H1 (cell line): Measurements from ENCODE around the gene KATNA1. TPM values are rescaled to one million over a fixed set of nuclear protein-coding genes. Genes with fewer than 3 reads are reported as not detected.

Source experiments
- CTCF ChIA-PET: fragments of 300-600 bp; sonication (Branson Sonifier 250); formaldehyde crosslinking; loops from one replicate; lab custom pipeline; 2021; ENCODE audit not compliant: partially characterized antibody; lab: Charles Lee
- POLR2A ChIA-PET: fragments of 300-600 bp; sonication (Branson Sonifier 250); formaldehyde crosslinking; loops from one replicate; lab custom pipeline; 2021; ENCODE audit warnings: inconsistent platforms; ENCODE audit not compliant: partially characterized antibody; lab: Charles Lee
- DNase-seq, 2 experiments: peaks; one replicate each; pipeline versions ENCODE4 v3.0.0 to v3.0.0-alpha.2; 2010 to 2022; ENCODE audit warnings: low spot score in 2 of 2, low read depth in 1 of 2, mixed read lengths in 1 of 2
- FAIRE-seq: peaks from 2 replicates; lab custom pipeline; 2011; peaks lifted over from hg19 to GRCh38; lab: Jason Lieb, UNC
- H2AFZ ChIP-seq: 2 replicates; pipeline ENCODE4 v1.8.1; 2012; ENCODE audit warnings: low read length, inconsistent platforms
- H2AK5ac ChIP-seq: 2 replicates; pipeline ENCODE4 v1.6.1; 2013; ENCODE audit warnings: low read depth, low read length
- H2BK120ac ChIP-seq: replicated peaks from 2 replicates; pipeline ENCODE3; 2013; ENCODE audit warnings: low read depth, low read length, inconsistent platforms
- H2BK12ac ChIP-seq: 2 replicates; pipeline ENCODE4 v1.6.1; 2013; ENCODE audit warnings: low read depth, low read length
- H2BK15ac ChIP-seq: 2 replicates; pipeline ENCODE4 v1.6.1; 2013; ENCODE audit warnings: low read length
- H2BK20ac ChIP-seq: 2 replicates; pipeline ENCODE4 v1.6.1; 2013; ENCODE audit warnings: low read length
- H2BK5ac ChIP-seq: 2 replicates; pipeline ENCODE4 v1.6.1; 2013; ENCODE audit warnings: low read depth, low read length
- H3K14ac ChIP-seq: 2 replicates; pipeline ENCODE4 v1.6.1; 2013; ENCODE audit warnings: inconsistent platforms; ENCODE audit not compliant: insufficient read length
- H3K18ac ChIP-seq: 2 replicates; pipeline ENCODE4 v1.6.1; 2013; ENCODE audit warnings: low read length; ENCODE audit errors: extremely low read depth
- H3K23ac ChIP-seq: 2 replicates; pipeline ENCODE4 v1.6.1; 2013; ENCODE audit warnings: inconsistent platforms; ENCODE audit not compliant: insufficient read length
- H3K23me2 ChIP-seq: 2 replicates; pipeline ENCODE4 v1.6.1; 2013; ENCODE audit warnings: low read depth, low read length
- H3K27ac ChIP-seq: 2 replicates; pipeline ENCODE4 v1.6.1; 2011; ENCODE audit warnings: low read depth, low read length, inconsistent platforms
- H3K27me3 ChIP-seq, 4 experiments: replicated peaks in 1 of 4; 1 replicate in 1 of 4; 2 replicates in 3 of 4; pipeline versions ENCODE4 v1.6.1 to v1.8.1; 2011 to 2013; ENCODE audit warnings: low read length in 3 of 4, mild to moderate bottlenecking in 3 of 4, inconsistent platforms in 2 of 4, mixed read lengths in 2 of 4, moderate library complexity in 1 of 4; ENCODE audit not compliant: control insufficient read depth in 3 of 4, insufficient read depth in 3 of 4; ENCODE audit errors: extremely low read depth in 1 of 4
- H3K36me3 ChIP-seq, 4 experiments: 2 replicates each; pipeline versions ENCODE4 v1.6.1 to v1.8.1; 2011 to 2013; ENCODE audit warnings: mild to moderate bottlenecking in 4 of 4, low read length in 3 of 4, moderate library complexity in 2 of 4, control low read depth in 1 of 4, inconsistent platforms in 1 of 4; ENCODE audit not compliant: insufficient read depth in 4 of 4, control insufficient read depth in 2 of 4
- H3K4ac ChIP-seq: replicated peaks from 2 replicates; pipeline ENCODE3; 2013; ENCODE audit warnings: low read length, low read depth, mixed read lengths, inconsistent platforms; ENCODE audit not compliant: insufficient read length
- H3K4me1 ChIP-seq, 4 experiments: replicated peaks in 1 of 4; 1 replicate in 1 of 4; 2 replicates in 3 of 4; pipeline versions ENCODE4 v1.6.1 to v1.8.1; 2011 to 2013; ENCODE audit warnings: low read length in 3 of 4, inconsistent platforms in 2 of 4, mixed read lengths in 1 of 4; ENCODE audit not compliant: insufficient read depth in 4 of 4, control insufficient read depth in 3 of 4
- H3K4me2 ChIP-seq, 2 experiments: 2 replicates each; pipeline versions ENCODE4 v1.6.1 to v1.8.1; 2011 to 2013; ENCODE audit warnings: low read depth in 2 of 2, low read length in 2 of 2, control low read depth in 1 of 2, inconsistent platforms in 1 of 2, mild to moderate bottlenecking in 1 of 2; ENCODE audit not compliant: insufficient read depth in 1 of 2
- H3K4me3 ChIP-seq, 4 experiments: fragments of 200-600, 300-600 bp in 1 of 4; sonication (generic), shearing (Covaris generic), sonication (Bioruptor Twin) in 1 of 4; 2 replicates each; pipeline versions ENCODE4 v1.5.1 to v1.8.1; 2011 to 2016; ENCODE audit warnings: low read length in 4 of 4, low read depth in 3 of 4, control low read depth in 2 of 4, inconsistent platforms in 2 of 4, mild to moderate bottlenecking in 2 of 4, mixed read lengths in 1 of 4, moderate library complexity in 1 of 4; ENCODE audit not compliant: insufficient read depth in 2 of 4; ENCODE audit errors: extremely low read depth in 1 of 4
- H3K56ac ChIP-seq: replicated peaks from 2 replicates; pipeline ENCODE3; 2013; ENCODE audit warnings: low read depth, mild to moderate bottlenecking, mixed read lengths, low read length, inconsistent platforms; ENCODE audit not compliant: insufficient read length
- H3K79me1 ChIP-seq: 2 replicates; pipeline ENCODE4 v1.6.1; 2013; ENCODE audit warnings: low read depth, low read length, control low read depth
- H3K79me2 ChIP-seq, 2 experiments: 2 replicates each; pipeline versions ENCODE4 v1.6.1 to v1.8.1; 2012 to 2013; ENCODE audit warnings: low read length in 2 of 2, mild to moderate bottlenecking in 2 of 2, inconsistent platforms in 1 of 2; ENCODE audit not compliant: insufficient read depth in 2 of 2, control insufficient read depth in 1 of 2
- H3K9ac ChIP-seq, 4 experiments: replicated peaks in 1 of 4; 1 replicate in 1 of 4; 2 replicates in 3 of 4; pipeline versions ENCODE4 v1.6.1 to v1.8.1; 2011 to 2013; ENCODE audit warnings: low read depth in 3 of 4, low read length in 3 of 4, control low read depth in 2 of 4, mild to moderate bottlenecking in 2 of 4, moderate library complexity in 2 of 4, inconsistent platforms in 1 of 4; ENCODE audit errors: extremely low read depth in 1 of 4
- H3K9me3 ChIP-seq, 2 experiments: 2 replicates each; pipeline versions ENCODE4 v1.6.1 to v1.8.1; 2012 to 2013; ENCODE audit warnings: mild to moderate bottlenecking in 2 of 2, moderate library complexity in 2 of 2, control low read depth in 1 of 2, inconsistent platforms in 1 of 2, low read depth in 1 of 2, low read length in 1 of 2, mixed read lengths in 1 of 2; ENCODE audit not compliant: insufficient read depth in 2 of 2
- H4K20me1 ChIP-seq, 2 experiments: replicated peaks in 1 of 2; 2 replicates each; pipeline versions ENCODE3 to v1.8.1; 2011 to 2013; ENCODE audit warnings: inconsistent platforms in 2 of 2, low read length in 2 of 2, mild to moderate bottlenecking in 1 of 2; ENCODE audit not compliant: insufficient read depth in 2 of 2, control insufficient read depth in 1 of 2
- H4K5ac ChIP-seq: 2 replicates; pipeline ENCODE4 v1.6.1; 2013; ENCODE audit warnings: low read length, low read depth, mixed read lengths, inconsistent platforms; ENCODE audit not compliant: insufficient read length
- H4K8ac ChIP-seq: 2 replicates; pipeline ENCODE4 v1.8.0; 2013; ENCODE audit warnings: mild to moderate bottlenecking, moderate library complexity, low read length, inconsistent platforms; ENCODE audit not compliant: insufficient read depth; ENCODE audit errors: extremely low read depth
- H4K91ac ChIP-seq: replicated peaks from 2 replicates; pipeline ENCODE3; 2013; ENCODE audit warnings: low read length, mixed read lengths, inconsistent platforms; ENCODE audit not compliant: insufficient read length
- BRCA1 ChIP-seq: IDR thresholded peaks from 2 replicates; pipeline ENCODE4 v1.6.1; 2012; ENCODE audit warnings: low read depth, low read length, improper control_type of control experiment
- JUN ChIP-seq: IDR thresholded peaks from 2 replicates; pipeline ENCODE4 v1.6.1; 2011; ENCODE audit warnings: low read depth, mild to moderate bottlenecking, improper control_type of control experiment, low read length
- KDM4A ChIP-seq: IDR thresholded peaks from one replicate; pipeline ENCODE4 v1.7.1; 2012; ENCODE audit warnings: low read depth, mild to moderate bottlenecking, moderate library complexity, low read length, inconsistent platforms; ENCODE audit not compliant: severe bottlenecking
- MAFK ChIP-seq: IDR thresholded peaks from 2 replicates; pipeline ENCODE4 v1.6.1; 2012; ENCODE audit warnings: low read depth, mild to moderate bottlenecking, improper control_type of control experiment, low read length
- NANOG ChIP-seq: IDR thresholded peaks from 2 replicates; pipeline ENCODE4 v1.6.1; 2011; ENCODE audit warnings: low read length, low read depth, mild to moderate bottlenecking, inconsistent platforms; ENCODE audit not compliant: insufficient read depth, poor library complexity, severe bottlenecking
- POU5F1 ChIP-seq: IDR thresholded peaks from 2 replicates; pipeline ENCODE4 v1.6.1; 2011; ENCODE audit warnings: low read depth, mild to moderate bottlenecking, low read length, moderate library complexity
- RBBP5 ChIP-seq: IDR thresholded peaks from 2 replicates; pipeline ENCODE4 v1.7.1; 2012; ENCODE audit warnings: low read depth, mild to moderate bottlenecking, inconsistent platforms, low read length, moderate library complexity, borderline replicate concordance
- RFX5 ChIP-seq: IDR thresholded peaks from 2 replicates; pipeline ENCODE4 v1.6.1; 2011; ENCODE audit warnings: low read depth, low read length, improper control_type of control experiment, borderline replicate concordance
- SRF ChIP-seq: IDR thresholded peaks from 2 replicates; pipeline ENCODE4 v1.6.1; 2011; ENCODE audit warnings: mild to moderate bottlenecking, low read depth, low read length, moderate library complexity
- SUZ12 ChIP-seq: fragments of 200-600 bp; sonication (generic); IDR thresholded peaks from 2 replicates; pipeline ENCODE4 v1.6.1; 2012; ENCODE audit warnings: mild to moderate bottlenecking, inconsistent platforms, low read length, moderate library complexity, mixed read lengths
- TAF7 ChIP-seq: optimal IDR thresholded peaks from 2 replicates; pipeline ENCODE3; 2011; ENCODE audit warnings: low read depth, mild to moderate bottlenecking, inconsistent platforms, low read length, moderate library complexity, borderline replicate concordance
- WGBS, 2 experiments: shearing (Covaris generic) in 1 of 2; methylation state at CpG; one replicate each; pipeline versions ENCODE4 v1.1.6 to v1.1.7; 2013 to 2015; ENCODE audit warnings: low lambda C conversion rate in 2 of 2, mixed read lengths in 2 of 2, inconsistent platforms in 1 of 2, low coverage in 1 of 2, missing lambda C conversion rate in 1 of 2; ENCODE audit not compliant: insufficient replicate concordance in 2 of 2, insufficient coverage in 1 of 2, insufficient read length in 1 of 2; ENCODE audit errors: extremely low coverage in 1 of 2, missing lambda C conversion rate in 1 of 2; 5-methylcytosine and 5-hydroxymethylcytosine counted together
- polyA plus RNA-seq, 7 experiments: library from polyadenylated mRNA; depleted of rRNA in 3 of 7; stranded (reverse) in 5 of 7; unstranded in 2 of 7; fragments of >200 nt in 5 of 7; fragments of 200-250 nt in 2 of 7; gene quantifications; 1 replicate in 5 of 7; 2 replicates in 1 of 7; 4 replicates in 1 of 7; pipeline versions ENCODE4 v1.2.1 to v1.2.3, GENCODE V29; 2011 to 2013; ENCODE audit warnings: missing spikeins in 2 of 7, mixed read lengths in 2 of 7
- total RNA-seq: library from RNA; stranded (reverse); fragmentation: NEBNext Ultra II Directional; extraction: Animal tissue kit (Norgen Biotek cat#: 25700); gene quantifications from 2 replicates; pipeline ENCODE4 v1.2.1, GENCODE V29; 2021
- TF ChIP-seq, protein P1 (sequence below), 3 experiments: IDR thresholded peaks; 1 replicate in 2 of 3; 2 replicates in 1 of 3; pipeline versions ENCODE4 v1.5.1 to v1.6.1; 2011; ENCODE audit warnings: low read length in 3 of 3, mild to moderate bottlenecking in 3 of 3, inconsistent platforms in 2 of 3, low read depth in 1 of 3, moderate library complexity in 1 of 3; ENCODE audit not compliant: insufficient read depth in 1 of 3; ENCODE audit errors: control extremely low read depth in 1 of 3

KATNA1 gene
- total and polyA plus RNA-seq, 2 of the 8 experiments (the other 6 are each of a cell fraction or from before 2014, with no cell fraction given): 7.6 to 20.3 TPM

DNA sequence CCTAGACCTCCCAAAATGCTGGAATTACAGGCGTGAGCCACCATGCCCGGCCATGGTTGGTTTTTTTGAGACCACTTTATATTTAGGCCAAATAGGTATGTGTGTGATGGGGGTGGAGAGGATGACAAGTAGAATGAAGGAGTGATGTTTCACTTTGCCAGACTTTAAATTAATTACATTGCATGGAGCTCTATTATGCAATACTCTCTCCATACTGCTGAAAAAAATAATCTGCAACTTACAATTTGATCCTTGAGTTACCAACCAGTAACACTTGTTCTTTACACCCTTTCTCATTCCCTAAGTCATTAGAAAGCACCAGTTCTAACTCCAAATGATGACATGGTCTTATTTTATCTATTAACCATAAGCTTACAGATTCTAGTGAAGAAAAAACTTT is 55.5 kb downstream of the KATNA1 start:
- Histone ChIP-seq H4K20me1 (peaks cover 0 to 1% of the 10 kb centered on the region in 2 experiments), H3K79me2 (no peaks in the 10 kb centered on the region), H4K5ac (no peak overlapping the region), H3K4me2 (no peak overlapping the region), H3K4ac (no peak overlapping the region), H2BK5ac (no peak overlapping the region), H3K4me1 (no peaks in the 10 kb centered on the region), H3K18ac (no peak overlapping the region), H3K9me3 (no peaks in the 10 kb centered on the region), H2AFZ (no peak overlapping the region), H3K27ac (no peak overlapping the region), H3K14ac (no peak overlapping the region), H2AK5ac (no peak overlapping the region), H2BK12ac (no peak overlapping the region), H3K9ac (no peak overlapping the region), H4K8ac (no peak overlapping the region), H3K79me1 (no peaks in the 10 kb centered on the region), H3K27me3 (no peaks in the 10 kb centered on the region), H3K23me2 (no peaks in the 10 kb centered on the region), H2BK20ac (no peak overlapping the region), H2BK120ac (no peak overlapping the region), H3K23ac (no peak overlapping the region), H2BK15ac (no peak overlapping the region), H3K56ac (no peak overlapping the region), H3K4me3 (no peak overlapping the region), H3K36me3 (peaks cover 13 to 53% (median 37%) of the 10 kb centered on the region in 4 experiments), H4K91ac (no peak overlapping the region)
- DNase-seq (no peak), FAIRE-seq (no peak)
- ChIA-PET CTCF (interaction anchor here (0.6 kb wide), 1 partner anchor 1298 kb away, joined by 3 read pairs; no protein-coding TSS in a partner anchor), POLR2A (interaction anchor here (0.7 to 2.0 kb wide), 2 partner anchors 16 to 82 kb away, joined by 3 to 8 read pairs; no protein-coding TSS in a partner anchor)
- 97% methylated on average over 2 of the region's 2 CpGs; no CpG with 5 or more reads in 1 of the 2 experiments for WGBS, 2 experiments
- no peak for TF ChIP-seq KDM4A
- no peak for TF ChIP-seq SUZ12
- no peak for TF ChIP-seq JUN
- TF ChIP-seq POU5F1: no peak
- TF ChIP-seq NANOG: no peak
- TF ChIP-seq, protein P1, sequence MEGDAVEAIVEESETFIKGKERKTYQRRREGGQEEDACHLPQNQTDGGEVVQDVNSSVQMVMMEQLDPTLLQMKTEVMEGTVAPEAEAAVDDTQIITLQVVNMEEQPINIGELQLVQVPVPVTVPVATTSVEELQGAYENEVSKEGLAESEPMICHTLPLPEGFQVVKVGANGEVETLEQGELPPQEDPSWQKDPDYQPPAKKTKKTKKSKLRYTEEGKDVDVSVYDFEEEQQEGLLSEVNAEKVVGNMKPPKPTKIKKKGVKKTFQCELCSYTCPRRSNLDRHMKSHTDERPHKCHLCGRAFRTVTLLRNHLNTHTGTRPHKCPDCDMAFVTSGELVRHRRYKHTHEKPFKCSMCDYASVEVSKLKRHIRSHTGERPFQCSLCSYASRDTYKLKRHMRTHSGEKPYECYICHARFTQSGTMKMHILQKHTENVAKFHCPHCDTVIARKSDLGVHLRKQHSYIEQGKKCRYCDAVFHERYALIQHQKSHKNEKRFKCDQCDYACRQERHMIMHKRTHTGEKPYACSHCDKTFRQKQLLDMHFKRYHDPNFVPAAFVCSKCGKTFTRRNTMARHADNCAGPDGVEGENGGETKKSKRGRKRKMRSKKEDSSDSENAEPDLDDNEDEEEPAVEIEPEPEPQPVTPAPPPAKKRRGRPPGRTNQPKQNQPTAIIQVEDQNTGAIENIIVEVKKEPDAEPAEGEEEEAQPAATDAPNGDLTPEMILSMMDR (IDR thresholded peaks at IDR 0.05; ENCODE audit: control extremely low read depth in 1 of 3, insufficient read depth in 1 of 3, low read depth in 1 of 3, low read length in 3 of 3): no peak
- no peak for TF ChIP-seq BRCA1
- TF ChIP-seq RBBP5: no peak
- no peak for TF ChIP-seq MAFK
- no peak for TF ChIP-seq RFX5
- TF ChIP-seq SRF: no peak
- TF ChIP-seq TAF7: no peak
